ENCODE results near the gene PSD2.

The PSD2 gene

GRCh38 chr5:139795074-139796001 lies at the start of gene PSD2:
PSD2 (plus strand) TSS chr5:139795808; CDS start chr5:139809441, 13,633 bp downstream.
- peak; percentile 66 for DNase-seq (ENCODE audit: low spot score)

- DNase-seq (ENCODE audit: low spot score): no peak
Measured at GRCh38 chr5:139746691-139747582, 48.7 kb upstream of the PSD2 start.

- DNase-seq (ENCODE audit: low spot score): peak; percentile 52
Measured at GRCh38 chr5:139747583-139748504, 47.8 kb upstream of the PSD2 start.

- no peak for DNase-seq (ENCODE audit: low spot score)
Measured at GRCh38 chr5:139748505-139748826, 47.1 kb upstream of the PSD2 start.

- no peak for DNase-seq (ENCODE audit: low spot score)
Measured at GRCh38 chr5:139749242-139749641, 46.4 kb upstream of the PSD2 start.

- no peak for DNase-seq (ENCODE audit: low spot score)
Measured at GRCh38 chr5:139751236-139751635, 44.4 kb upstream of the PSD2 start.

GRCh38 chr5:139752506-139753473 lies 42.8 kb upstream of the PSD2 start:
- peak; percentile 74 for DNase-seq (ENCODE audit: low spot score)

- no peak for DNase-seq (ENCODE audit: low spot score)
Measured at GRCh38 chr5:139755892-139756671, 39.5 kb upstream of the PSD2 start.

- no peak for DNase-seq (ENCODE audit: low spot score)
Measured at GRCh38 chr5:139756971-139757370, 38.6 kb upstream of the PSD2 start.

GRCh38 chr5:139757727-139758509 lies 37.7 kb upstream of the PSD2 start:
- no peak for DNase-seq (ENCODE audit: low spot score)

GRCh38 chr5:139758510-139759075 lies 37.0 kb upstream of the PSD2 start:
- no peak for DNase-seq (ENCODE audit: low spot score)

GRCh38 chr5:139759219-139759721 lies 36.3 kb upstream of the PSD2 start:
- no peak for DNase-seq (ENCODE audit: low spot score)

- peak; percentile 83 for DNase-seq (ENCODE audit: low spot score)
Measured at GRCh38 chr5:139760066-139761056, 35.2 kb upstream of the PSD2 start.

GRCh38 chr5:139761057-139761450 lies 34.6 kb upstream of the PSD2 start:
- DNase-seq (ENCODE audit: low spot score): no peak

GRCh38 chr5:139761501-139761900 lies 34.1 kb upstream of the PSD2 start:
- DNase-seq (ENCODE audit: low spot score): no peak

- no peak for DNase-seq (ENCODE audit: low spot score)
Measured at GRCh38 chr5:139762615-139763170, 32.9 kb upstream of the PSD2 start.

Measured in AG08396 (cell line).